Measurements from ENCODE around the gene ARMC9.

Gene ARMC9

GRCh38 chr2:231308631-231309428 is 110.4 kb downstream of the ARMC9 start:
- DNase-seq (ENCODE audit: low read depth, low spot score): peak; percentile 91

GRCh38 chr2:231312066-231312465 is 113.6 kb downstream of the ARMC9 start:
- DNase-seq (ENCODE audit: low read depth, low spot score): no peak

- no peak for DNase-seq (ENCODE audit: low read depth, low spot score)
These were observed 117.5 kb downstream of the ARMC9 start for GRCh38 chr2:231315896-231316295.

- no peak for DNase-seq (ENCODE audit: low read depth, low spot score)
These were observed 119.1 kb downstream of the ARMC9 start for GRCh38 chr2:231317579-231317978.

- no peak for DNase-seq (ENCODE audit: low read depth, low spot score)
These were observed 120.0 kb downstream of the ARMC9 start for GRCh38 chr2:231318436-231318835.

- no peak for DNase-seq (ENCODE audit: low read depth, low spot score)
These were observed 120.5 kb downstream of the ARMC9 start for GRCh38 chr2:231318954-231319353.

GRCh38 chr2:231319867-231320266 is 121.4 kb downstream of the ARMC9 start:
- no peak for DNase-seq (ENCODE audit: low read depth, low spot score)

- no peak for DNase-seq (ENCODE audit: low read depth, low spot score)
These were observed 122.6 kb downstream of the ARMC9 start for GRCh38 chr2:231321021-231321420.

GRCh38 chr2:231321556-231322334 is 123.3 kb downstream of the ARMC9 start:
- no peak for DNase-seq (ENCODE audit: low read depth, low spot score)

- no peak for DNase-seq (ENCODE audit: low read depth, low spot score)
These were observed 124.9 kb downstream of the ARMC9 start for GRCh38 chr2:231323316-231323715.

- no peak for DNase-seq (ENCODE audit: low read depth, low spot score)
These were observed 127.4 kb downstream of the ARMC9 start for GRCh38 chr2:231325826-231326225.

- no peak for DNase-seq (ENCODE audit: low read depth, low spot score)
These were observed 128.0 kb downstream of the ARMC9 start for GRCh38 chr2:231326404-231326803.

GRCh38 chr2:231330311-231330710 is 131.9 kb downstream of the ARMC9 start:
- DNase-seq (ENCODE audit: low read depth, low spot score): no peak

- DNase-seq (ENCODE audit: low read depth, low spot score): no peak
These were observed 133.1 kb downstream of the ARMC9 start for GRCh38 chr2:231331533-231331932.

- no peak for DNase-seq (ENCODE audit: low read depth, low spot score)
These were observed 134.0 kb downstream of the ARMC9 start for GRCh38 chr2:231332388-231332787.

GRCh38 chr2:231332872-231333500 is 134.6 kb downstream of the ARMC9 start:
- no peak for DNase-seq (ENCODE audit: low read depth, low spot score)

GRCh38 chr2:231334179-231334930 is 135.9 kb downstream of the ARMC9 start:
- peak; percentile 26 for DNase-seq (ENCODE audit: low read depth, low spot score)

GRCh38 chr2:231334981-231335380 is 136.6 kb downstream of the ARMC9 start:
- DNase-seq (ENCODE audit: low read depth, low spot score): no peak

- DNase-seq (ENCODE audit: low read depth, low spot score): no peak
These were observed 137.2 kb downstream of the ARMC9 start for GRCh38 chr2:231335591-231335990.

- no peak for DNase-seq (ENCODE audit: low read depth, low spot score)
These were observed 137.8 kb downstream of the ARMC9 start for GRCh38 chr2:231336236-231336635.

- DNase-seq (ENCODE audit: low read depth, low spot score): no peak
These were observed 138.3 kb downstream of the ARMC9 start for GRCh38 chr2:231336700-231337099.
